GM21619 (cell line): ENCODE data around the gene DDHD1.

ENCODE experiments used
- ATAC-seq: cut with Tn5 transposase; IDR thresholded peaks from one replicate; pipeline ENCODE4 v1.9.1; 2021; ENCODE audit not compliant: unreplicated experiment

DDHD1 gene

DNA sequence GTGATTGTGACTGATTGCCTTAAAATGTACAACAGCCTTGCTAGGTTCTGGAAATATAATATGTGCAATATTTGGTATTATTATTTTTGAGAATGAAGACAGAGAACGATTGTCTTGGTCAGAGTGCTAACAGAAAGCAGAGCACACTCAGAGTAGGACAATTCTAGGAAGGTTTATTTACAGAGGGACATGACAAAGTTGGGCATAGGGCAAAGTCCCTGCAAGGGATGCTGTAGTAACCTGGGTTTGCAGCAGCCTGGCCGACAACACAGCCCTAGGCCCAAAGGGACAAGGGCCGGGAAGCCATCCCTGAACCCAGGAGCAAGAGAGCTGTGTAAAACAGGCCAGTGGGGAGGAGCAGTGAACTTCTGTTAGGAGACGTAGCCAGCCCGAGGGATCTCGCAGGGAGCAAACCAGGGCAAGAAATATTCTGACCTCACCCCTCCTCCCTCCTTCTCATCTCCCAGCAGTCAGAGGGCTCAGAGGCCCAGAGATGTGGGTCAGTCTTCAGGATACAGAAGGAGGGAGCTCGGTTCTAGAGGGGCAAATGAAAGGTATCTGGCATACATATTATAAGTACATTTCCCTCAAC, 151.2 kb downstream of the DDHD1 start:
- no peak for ATAC-seq

DNA sequence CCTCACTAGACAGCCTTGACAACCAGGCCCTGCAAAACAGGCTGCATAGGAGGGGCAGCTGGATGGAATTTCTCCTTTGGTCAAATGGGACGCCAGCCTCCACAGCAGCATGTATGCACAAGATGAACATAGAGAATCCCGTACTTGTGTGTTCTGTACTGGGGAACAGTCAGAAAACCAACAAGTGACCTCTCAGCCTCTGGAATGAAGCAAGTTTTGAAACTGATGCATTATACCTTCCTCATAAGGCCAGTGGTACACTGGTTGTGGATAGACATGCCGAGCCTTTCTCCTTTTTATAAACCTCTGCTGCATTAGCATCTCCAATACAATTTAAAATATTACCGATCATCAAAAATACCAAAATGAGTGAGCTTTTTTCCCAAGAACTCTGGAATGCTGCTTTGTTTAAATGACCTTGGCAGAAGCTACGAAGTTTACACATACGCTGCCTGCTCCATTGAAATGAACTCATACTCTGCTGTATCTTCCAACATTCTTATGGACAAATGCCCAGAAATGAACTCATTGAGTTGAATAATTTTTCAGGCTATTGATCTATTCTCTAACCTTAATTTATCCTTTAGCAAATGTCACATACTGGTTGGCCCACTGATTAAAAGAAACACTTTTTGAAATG, 154.6 kb downstream of the DDHD1 start:
- no peak for ATAC-seq

DNA sequence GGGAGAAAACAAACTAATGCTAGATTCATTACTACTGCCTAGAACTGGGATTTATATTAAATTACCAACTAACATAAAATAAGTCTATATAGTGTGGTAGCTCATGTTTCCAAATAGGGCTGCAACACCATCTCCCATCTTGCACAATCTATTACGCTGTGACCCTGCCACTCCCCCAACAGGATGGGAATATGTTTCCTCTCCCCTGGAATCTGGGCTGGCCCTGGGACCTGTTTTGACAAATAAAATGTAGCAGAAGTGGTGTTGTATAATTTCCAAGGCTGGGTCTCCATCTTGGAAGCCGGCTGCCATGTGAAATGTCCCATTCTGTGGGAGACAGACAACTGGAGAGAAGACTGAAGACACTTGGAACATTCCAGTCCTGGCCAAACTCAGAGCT, 156.6 kb downstream of the DDHD1 start:
- no peak for ATAC-seq

DNA sequence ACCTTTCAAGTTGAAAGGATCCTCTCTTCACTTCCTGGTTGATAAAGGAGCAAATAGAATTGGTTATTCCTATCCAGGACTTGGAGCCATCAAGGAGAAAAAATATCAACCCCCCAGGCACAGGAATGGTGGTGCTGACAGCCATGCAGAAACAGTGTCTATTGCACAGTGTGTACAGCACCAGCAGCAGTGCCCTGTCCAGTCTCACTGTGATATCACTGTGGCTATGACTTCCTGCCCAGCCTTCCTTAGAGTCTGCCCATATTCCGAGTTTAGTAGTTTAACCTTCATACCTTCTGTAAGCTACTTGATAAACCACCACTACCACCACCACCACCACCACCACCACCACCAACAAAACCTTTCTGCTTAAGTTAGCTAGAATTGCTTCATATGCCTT, 157.1 kb downstream of the DDHD1 start:
- no peak for ATAC-seq

DNA sequence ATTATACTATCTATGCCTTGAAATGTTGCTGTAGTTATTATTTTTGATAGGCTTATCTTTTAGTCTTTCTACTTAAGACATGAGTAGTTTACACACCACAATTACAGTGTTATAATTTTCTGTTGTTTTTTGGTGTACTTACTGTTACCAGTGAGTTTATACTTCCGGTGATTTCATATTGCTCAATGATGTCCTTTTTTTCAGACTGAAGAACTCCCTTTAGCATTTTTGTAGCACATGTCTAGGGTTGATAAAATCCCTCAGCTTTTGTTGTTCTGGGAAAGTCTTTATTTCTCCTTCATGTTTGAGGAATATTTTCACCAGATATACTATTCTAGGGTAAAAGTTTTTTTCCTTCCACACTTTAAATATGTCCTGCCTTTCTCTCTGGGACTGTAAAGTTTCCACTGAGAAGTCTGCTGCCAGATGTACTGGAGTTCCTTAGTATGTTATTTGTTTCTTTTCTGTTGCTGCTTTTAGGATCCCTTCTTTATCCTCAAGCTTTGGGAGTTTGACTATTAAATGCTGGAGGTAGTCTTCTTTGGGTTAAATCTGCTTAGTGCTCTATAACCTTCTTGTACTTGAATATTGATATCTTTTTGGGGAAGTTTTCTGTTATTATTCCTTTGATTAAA, 160.8 kb downstream of the DDHD1 start:
- no peak for ATAC-seq

DNA sequence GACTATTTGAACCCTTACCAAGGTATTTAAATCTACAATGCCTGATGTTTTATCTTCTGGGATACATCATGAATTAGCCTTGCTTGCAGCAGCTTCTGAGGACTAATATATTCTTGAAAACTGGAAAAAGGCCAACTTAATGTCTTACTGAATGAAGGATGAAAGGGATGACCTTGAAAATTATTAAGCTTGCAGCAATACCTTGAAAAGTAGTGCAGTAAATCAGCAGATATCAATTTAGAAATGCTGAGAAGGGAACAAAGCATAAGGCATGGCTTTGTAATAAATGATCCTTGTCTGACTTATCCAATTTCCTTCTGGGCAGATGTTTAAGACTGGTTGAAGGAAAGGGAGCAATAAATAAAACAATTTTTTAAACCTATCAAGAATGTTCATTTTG, 165.0 kb downstream of the DDHD1 start:
- ATAC-seq, result no peak

DNA sequence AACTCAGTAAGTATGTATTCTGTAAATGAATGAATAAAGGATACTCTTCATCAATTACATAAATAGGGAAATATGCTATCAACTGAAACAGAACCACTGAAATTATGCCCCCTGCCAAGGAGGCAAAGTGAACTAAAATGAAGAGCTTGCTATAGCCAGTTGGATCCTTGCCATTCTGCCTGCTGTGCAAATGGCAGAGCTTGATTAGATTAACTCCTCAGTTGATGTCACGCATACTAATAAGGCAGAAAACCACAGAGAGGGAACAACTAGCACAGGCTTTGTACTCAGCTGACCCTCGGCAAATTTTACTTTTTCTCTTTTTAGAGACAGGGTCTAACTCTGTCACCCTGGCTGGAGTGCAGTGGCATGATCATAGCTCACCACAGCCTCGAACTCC, 165.6 kb downstream of the DDHD1 start:
- no peak for ATAC-seq

DNA sequence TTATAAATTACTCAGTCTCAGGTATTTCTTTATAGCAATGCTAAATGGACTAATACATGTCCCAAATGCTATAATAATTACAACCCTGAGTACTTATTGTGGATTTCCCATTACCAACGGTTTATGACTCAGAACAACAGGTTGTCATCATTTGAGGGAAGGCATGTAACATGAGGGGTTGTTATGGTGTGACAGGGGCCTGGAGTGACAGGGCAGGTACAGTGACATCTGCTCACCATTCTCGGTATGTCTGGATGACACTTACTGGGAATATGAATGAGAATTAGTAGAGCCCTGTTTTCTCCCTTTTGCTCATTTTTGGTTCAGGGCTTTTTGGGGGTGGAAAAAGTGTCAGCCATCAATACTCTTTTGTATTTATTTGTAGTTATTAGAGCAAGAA, 166.1 kb downstream of the DDHD1 start:
- no peak for ATAC-seq
